Muscle layer of duodenum (tissue), 2 donors: ENCODE data around the gene LUC7L.

Experiments used
- H3K27ac ChIP-seq: one replicate; pipeline ENCODE4 v1.7.0; 2013; ENCODE audit warnings: mild to moderate bottlenecking, low read length
- H3K27me3 ChIP-seq: one replicate; pipeline ENCODE4 v1.7.0; 2013; ENCODE audit warnings: low read depth, mild to moderate bottlenecking, control low read depth, low read length
- H3K36me3 ChIP-seq, 2 donors: one replicate each; pipeline ENCODE4 v1.7.0; 2013; ENCODE audit warnings: low read length in 2 of 2, control low read depth in 1 of 2, mild to moderate bottlenecking in 1 of 2; ENCODE audit not compliant: insufficient read depth in 2 of 2, control insufficient read depth in 1 of 2
- H3K4me1 ChIP-seq, 2 donors: one replicate each; pipeline ENCODE4 v1.7.0; 2013; ENCODE audit warnings: low read length in 2 of 2, mild to moderate bottlenecking in 2 of 2, control low read depth in 1 of 2, moderate library complexity in 1 of 2; ENCODE audit not compliant: insufficient read depth in 2 of 2, control insufficient read depth in 1 of 2
- H3K4me3 ChIP-seq, 2 donors: one replicate each; pipeline ENCODE4 v1.7.0; 2013; ENCODE audit warnings: low read length in 2 of 2, low read depth in 1 of 2, mild to moderate bottlenecking in 1 of 2
- H3K9me3 ChIP-seq, 2 donors: one replicate each; pipeline ENCODE4 v1.7.0; 2013; ENCODE audit warnings: low read length in 2 of 2, control low read depth in 1 of 2, mild to moderate bottlenecking in 1 of 2; ENCODE audit not compliant: control insufficient read depth in 1 of 2
- donor health status: healthy.

LUC7L gene

GRCh38 chr16:187330-187729 lies 41.9 kb downstream of the LUC7L start:
- Histone ChIP-seq H3K27ac (no peak overlapping the region), H3K4me1 (no peaks in the 10 kb centered on the region), H3K36me3 (peaks cover 28 to 46% of the 10 kb centered on the region in 2 donors), H3K4me3 (no peak overlapping the region), H3K27me3 (no peaks in the 10 kb centered on the region), H3K9me3 (no peaks in the 10 kb centered on the region)

GRCh38 chr16:185691-186090 lies 43.6 kb downstream of the LUC7L start:
- H3K9me3 ChIP-seq = no peaks in the 10 kb centered on the region
- H3K4me1 ChIP-seq = peaks cover 0 to 8% of the 10 kb centered on the region in 2 donors
- H3K4me3 ChIP-seq = no peak overlapping the region
- peaks cover 17 to 32% of the 10 kb centered on the region in 2 donors for H3K36me3 ChIP-seq
- H3K27me3 ChIP-seq = no peaks in the 10 kb centered on the region
- no peak overlapping the region for H3K27ac ChIP-seq

- no peaks in the 10 kb centered on the region for H3K27me3 ChIP-seq
Observed at GRCh38 chr16:185213-185612, 44.0 kb downstream of the LUC7L start.

GRCh38 chr16:183005-183404 lies 46.2 kb downstream of the LUC7L start:
- peaks cover 17% of the 10 kb centered on the region for H3K27me3 ChIP-seq
- no peak overlapping the region for H3K27ac ChIP-seq
- peaks cover 0 to 17% of the 10 kb centered on the region in 2 donors for H3K4me1 ChIP-seq
- no peak overlapping the region for H3K4me3 ChIP-seq
- no peaks in the 10 kb centered on the region for H3K9me3 ChIP-seq
- H3K36me3 ChIP-seq = peaks cover 0 to 8% of the 10 kb centered on the region in 2 donors

More at GRCh38 chr16:185213-185612, 44.0 kb downstream of the LUC7L start:
- Histone ChIP-seq H3K36me3 (peaks cover 13 to 27% of the 10 kb centered on the region in 2 donors), H3K4me3 (no peak overlapping the region), H3K9me3 (no peaks in the 10 kb centered on the region), H3K4me1 (peaks cover 0 to 13% of the 10 kb centered on the region in 2 donors), H3K27ac (no peak overlapping the region)

- Histone ChIP-seq H3K27me3 (peaks cover 25% of the 10 kb centered on the region), H3K9me3 (no peaks in the 10 kb centered on the region), H3K27ac (no peak overlapping the region), H3K4me1 (peaks cover 0 to 17% of the 10 kb centered on the region in 2 donors), H3K4me3 (peak overlapping the region in 1 of 2 donors; percentile 60), H3K36me3 (no peaks in the 10 kb centered on the region)
Observed at GRCh38 chr16:181565-182021, 47.7 kb downstream of the LUC7L start.

GRCh38 chr16:180681-181564 lies 48.3 kb downstream of the LUC7L start:
- Histone ChIP-seq H3K27ac (no peak overlapping the region), H3K27me3 (peaks cover 25% of the 10 kb centered on the region), H3K4me3 (peak overlapping the region in 1 of 2 donors; percentile 60), H3K4me1 (peaks cover 0 to 17% of the 10 kb centered on the region in 2 donors), H3K9me3 (no peaks in the 10 kb centered on the region), H3K36me3 (no peaks in the 10 kb centered on the region)

GRCh38 chr16:180101-180675 lies 49.1 kb downstream of the LUC7L start, which contains the start of gene HBQ1:
Gene HBQ1, plus strand, starts transcription at chr16:180459. Its CDS starts 28 bp downstream, at chr16:180487.
- Histone ChIP-seq H3K4me1 (peaks cover 0 to 17% of the 10 kb centered on the region in 2 donors), H3K27me3 (peaks cover 30% of the 10 kb centered on the region), H3K4me3 (peak within 1 kb of the TSS in 1 of 2 donors; percentile 60), H3K9me3 (no peaks in the 10 kb centered on the region), H3K27ac (no peak within 1 kb of the TSS), H3K36me3 (no peaks in the 10 kb centered on the region)

GRCh38 chr16:179211-180092 lies 49.8 kb downstream of the LUC7L start:
- H3K4me1 ChIP-seq = peaks cover 0 to 17% of the 10 kb centered on the region in 2 donors
- no peaks in the 10 kb centered on the region for H3K9me3 ChIP-seq
- H3K4me3 ChIP-seq = no peak overlapping the region
- H3K27me3 ChIP-seq = peaks cover 38% of the 10 kb centered on the region
- no peak overlapping the region for H3K27ac ChIP-seq
- no peaks in the 10 kb centered on the region for H3K36me3 ChIP-seq

GRCh38 chr16:178668-179015 lies 50.6 kb downstream of the LUC7L start:
- H3K4me1 ChIP-seq = peaks cover 0 to 17% of the 10 kb centered on the region in 2 donors
- H3K27ac ChIP-seq = no peak overlapping the region
- H3K27me3 ChIP-seq = peaks cover 38% of the 10 kb centered on the region
- H3K36me3 ChIP-seq = no peaks in the 10 kb centered on the region
- H3K4me3 ChIP-seq = no peak overlapping the region
- no peaks in the 10 kb centered on the region for H3K9me3 ChIP-seq

- Histone ChIP-seq H3K27me3 (peaks cover 38% of the 10 kb centered on the region), H3K4me1 (peaks cover 0 to 17% of the 10 kb centered on the region in 2 donors), H3K4me3 (no peak overlapping the region), H3K36me3 (no peaks in the 10 kb centered on the region), H3K9me3 (no peaks in the 10 kb centered on the region), H3K27ac (no peak overlapping the region)
Observed at GRCh38 chr16:177981-178667, 51.1 kb downstream of the LUC7L start.
